Pancreas (tissue), 10 donors: ENCODE results near the gene SCAF1. TPM values are rescaled to one million over a fixed set of nuclear protein-coding genes. Genes with fewer than 3 reads are reported as not detected.

ENCODE experiments used
- ATAC-seq, 4 donors: fragments of 200-7000 bp; cut with Tn5 transposase; one replicate each; pipeline versions ENCODE4 v1.8.0 to v1.9.1; 2020; ENCODE audit warnings: mild to moderate bottlenecking in 4 of 4, moderate library complexity in 4 of 4
- DNase-seq, 6 donors: peaks; one replicate each; pipeline ENCODE4 v3.0.0-alpha.2; 2020
- FAIRE-seq: peaks from 2 replicates; lab custom pipeline; 2012; peaks lifted over from hg19 to GRCh38; lab: Jason Lieb, UNC
- H3K27ac ChIP-seq, 4 donors: fragments of 200-600 bp; sonication (generic); 1 replicate in 3 of 4; 2 replicates in 1 of 4; pipeline versions ENCODE4 v1.5.0 to v1.8.0; 2020
- H3K27me3 ChIP-seq, 4 donors: fragments of 200-600 bp; one replicate each; pipeline ENCODE4 v1.8.0; 2021
- H3K36me3 ChIP-seq, 3 donors: fragments of 200-600 bp; sonication (generic) in 1 of 3; one replicate each; pipeline versions ENCODE4 v1.5.0 to v1.8.0; 2020 to 2021
- H3K4me1 ChIP-seq, 3 donors: fragments of 200-600 bp; one replicate each; pipeline ENCODE4 v1.8.0; 2021
- H3K4me3 ChIP-seq, 4 donors: fragments of 200-600 bp; sonication (generic) in 2 of 4; one replicate each; pipeline versions ENCODE4 v1.5.0 to v1.8.0; 2020 to 2021
- H3K9me3 ChIP-seq, 4 donors: fragments of 200-600 bp; one replicate each; pipeline ENCODE4 v1.8.0; 2021
- CTCF ChIP-seq, 4 donors: fragments of 200-600 bp; sonication (generic) in 3 of 4; IDR thresholded peaks; one replicate each; pipeline versions ENCODE4 v1.5.0 to v1.8.0; 2021; ENCODE audit warnings: antibody characterized with exemption in 4 of 4
- WGBS, 2 donors: extraction: QIAGEN DNeasy Blood & Tissue Kit; methylation state at CpG; one replicate each; pipeline ENCODE4 v1.1.7; 2013; 5-methylcytosine and 5-hydroxymethylcytosine counted together
- intact Hi-C, 3 donors: fragments of 100-400 bp; cut with DNase I; formaldehyde crosslinking; loops; one replicate each; pipeline versions ENCODE4 v1.11.1 to v1.14.2; 2022
- polyA plus RNA-seq, 2 donors: library from polyadenylated mRNA; stranded (reverse); fragments of 200-250 nt; gene quantifications; one replicate each; pipeline ENCODE4 v1.2.3, GENCODE V29; 2013
- total RNA-seq, 6 donors: library from RNA; stranded (reverse); fragmentation: NEBNext Ultra II Directional in 4 of 6; extraction: Animal tissue kit (Norgen Biotek cat#: 25700) in 4 of 6; gene quantifications; one replicate each; pipeline versions ENCODE4 v1.2.1 to v1.2.4, GENCODE V29; 2021 to 2023
- donor health status: healthy with polysubstance abuse.
- donor health status: DM: no; HTN: no; CAD: no; lungs with moderate emphysema.
- donor health status: DM: no; HTN: no; CAD: no.
- donor health status: control.
- donor health status: control.
- donor health status: Bipolar disorder and iron deficiency.
- donor health status: DM: yes; HTN: yes; CAD: no.
- donor health status: DM: no; HTN: no; CAD: no.
- donor health status: DM: no; HTN: no; CAD: no.
- donor health status: DM: yes; HTN: yes; CAD: no.

SCAF1 gene
- total and polyA plus RNA-seq, 8 donors: 17.3 to 34.8 (median 28.3) TPM

GRCh38 chr19:49597703-49597974, 44.4 kb upstream of the SCAF1 start:
- Histone ChIP-seq H3K27me3 (no peaks in the 10 kb centered on the region), H3K4me3 (no peak overlapping the region), H3K4me1 (no peaks in the 10 kb centered on the region), H3K27ac (no peak overlapping the region), H3K36me3 (peaks cover 3 to 28% (median 15%) of the 10 kb centered on the region in 3 donors), H3K9me3 (no peaks in the 10 kb centered on the region)
- 95 to 96% methylated on average over 23 to 29 of the region's 29 CpGs for WGBS, 2 donors
- no peak for TF ChIP-seq CTCF (IDR thresholded peaks at IDR 0.05)
- DNase-seq (peak in 1 of 6 donors; percentile 48), FAIRE-seq (no peak), ATAC-seq (no peak)
- intact Hi-C loops: no loop called here

GRCh38 chr19:49599378-49600295, 42.4 kb upstream of the SCAF1 start:
- Histone ChIP-seq H3K4me3 (no peak overlapping the region), H3K9me3 (no peaks in the 10 kb centered on the region), H3K27ac (no peak overlapping the region), H3K36me3 (peaks cover under 1 to 28% (median 13%) of the 10 kb centered on the region in 3 donors), H3K27me3 (no peaks in the 10 kb centered on the region), H3K4me1 (no peaks in the 10 kb centered on the region)
- intact Hi-C loops: no loop called here
- no peak for TF ChIP-seq CTCF (IDR thresholded peaks at IDR 0.05)
- FAIRE-seq (no peak), ATAC-seq (no peak), DNase-seq (no peak)
- WGBS, 2 donors: 95 to 97% methylated on average over 26 of the region's 26 CpGs

GRCh38 chr19:49601482-49602038, 40.4 kb upstream of the SCAF1 start:
- intact Hi-C loops: no loop called here
- Histone ChIP-seq H3K27me3 (no peaks in the 10 kb centered on the region), H3K4me3 (no peak overlapping the region), H3K9me3 (no peaks in the 10 kb centered on the region), H3K36me3 (peaks cover 0 to 22% (median 8%) of the 10 kb centered on the region in 3 donors), H3K4me1 (no peaks in the 10 kb centered on the region), H3K27ac (no peak overlapping the region)
- ATAC-seq (no peak), FAIRE-seq (no peak), DNase-seq (peak in 1 of 6 donors; percentile 80)
- TF ChIP-seq CTCF (IDR thresholded peaks at IDR 0.05): no peak
- WGBS, 2 donors: 94 to 96% methylated on average over 30 to 38 of the region's 38 CpGs

GRCh38 chr19:49602806-49603205, 39.2 kb upstream of the SCAF1 start:
- H3K36me3 ChIP-seq: peaks cover 0 to 17% (median 8%) of the 10 kb centered on the region in 3 donors
- TF ChIP-seq CTCF (IDR thresholded peaks at IDR 0.05): no peak
- H3K4me1 ChIP-seq: no peaks in the 10 kb centered on the region
- no peak overlapping the region for H3K27ac ChIP-seq
- WGBS, 2 donors: 95 to 96% methylated on average over 2 of the region's 2 CpGs
- ATAC-seq: no peak
- DNase-seq: no peak
- H3K9me3 ChIP-seq: no peaks in the 10 kb centered on the region
- H3K4me3 ChIP-seq: no peak overlapping the region
- FAIRE-seq: no peak
- intact Hi-C loops: no loop called here
- H3K27me3 ChIP-seq: no peaks in the 10 kb centered on the region

GRCh38 chr19:49605605-49606004, 36.4 kb upstream of the SCAF1 start:
- FAIRE-seq (no peak), DNase-seq (no peak), ATAC-seq (peak in 1 of 4 donors; percentile 24)
- intact Hi-C loops: no loop called here
- 57 to 61% methylated on average over 7 of the region's 7 CpGs for WGBS, 2 donors
- Histone ChIP-seq H3K4me3 (no peak overlapping the region), H3K4me1 (no peaks in the 10 kb centered on the region), H3K9me3 (no peaks in the 10 kb centered on the region), H3K36me3 (peaks cover 0 to 10% (median 9%) of the 10 kb centered on the region in 3 donors), H3K27ac (no peak overlapping the region), H3K27me3 (no peaks in the 10 kb centered on the region)
- no peak for TF ChIP-seq CTCF (IDR thresholded peaks at IDR 0.05)
